RKO (cell line): Measurements from ENCODE around the gene TANC1.
"Not testable (repeated sequence)": the region's sequence is repeated elsewhere in the genome, so short reads cannot be mapped to it uniquely, and the experiment has no call there.

Experiments
- DNase-seq: peaks from one replicate; pipeline ENCODE4 v3.0.0-alpha.2; 2016; ENCODE audit warnings: low spot score

Gene TANC1

DNA sequence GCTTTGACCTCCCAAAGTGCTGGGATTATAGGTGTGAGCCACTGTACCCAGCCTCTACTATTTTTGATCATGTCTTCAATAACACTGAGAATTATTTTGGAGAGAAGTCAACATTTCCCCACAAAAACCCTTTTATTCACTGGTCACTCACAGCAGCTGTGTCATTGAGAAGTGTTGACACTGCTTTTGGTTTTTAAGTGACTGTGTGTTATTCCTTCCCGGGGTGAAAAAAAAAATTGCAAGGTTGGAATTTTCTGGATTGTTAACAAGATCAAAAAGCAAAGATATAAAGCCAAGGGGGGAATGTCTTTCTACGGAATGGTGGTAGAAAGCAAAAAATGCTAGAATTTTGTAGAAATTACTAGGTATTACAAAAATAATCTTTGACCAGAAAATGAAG lies 61.5 kb downstream of the TANC1 start:
- DNase-seq, result no peak

DNA sequence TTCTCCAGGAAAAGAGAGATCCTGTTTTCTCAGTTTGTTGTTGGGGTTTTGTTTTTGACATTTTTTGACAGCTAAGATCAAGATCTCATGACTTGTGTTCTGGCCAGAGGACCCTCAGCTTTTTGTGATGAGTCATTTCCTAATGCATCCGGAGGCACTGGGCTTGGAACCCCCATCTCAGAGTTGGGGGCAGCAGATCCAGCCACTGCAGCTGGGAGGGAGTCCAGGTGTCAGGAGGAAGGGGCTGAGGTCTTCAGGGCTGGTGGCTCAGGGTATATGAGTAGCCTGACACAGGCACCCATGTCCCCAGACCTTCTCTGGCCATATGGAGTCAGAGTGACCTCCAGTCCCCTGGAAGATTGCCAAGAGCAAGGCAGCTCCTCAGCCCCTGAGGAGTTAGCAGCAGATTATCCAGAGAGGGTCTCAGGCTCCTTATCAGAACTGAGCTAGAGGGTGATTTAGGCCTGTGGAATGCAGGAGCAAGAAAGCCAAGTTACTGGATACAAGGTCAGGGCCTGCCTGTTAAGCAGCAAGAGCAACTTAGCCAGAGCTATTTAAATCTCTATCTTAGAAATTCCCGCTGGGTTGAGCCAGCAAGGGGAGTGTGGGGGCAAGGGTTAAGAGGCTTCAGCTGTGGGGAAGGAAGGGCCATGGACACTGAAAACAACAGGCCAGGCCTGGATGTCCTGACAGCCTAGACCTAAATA lies 62.4 kb downstream of the TANC1 start:
- no peak for DNase-seq

DNA sequence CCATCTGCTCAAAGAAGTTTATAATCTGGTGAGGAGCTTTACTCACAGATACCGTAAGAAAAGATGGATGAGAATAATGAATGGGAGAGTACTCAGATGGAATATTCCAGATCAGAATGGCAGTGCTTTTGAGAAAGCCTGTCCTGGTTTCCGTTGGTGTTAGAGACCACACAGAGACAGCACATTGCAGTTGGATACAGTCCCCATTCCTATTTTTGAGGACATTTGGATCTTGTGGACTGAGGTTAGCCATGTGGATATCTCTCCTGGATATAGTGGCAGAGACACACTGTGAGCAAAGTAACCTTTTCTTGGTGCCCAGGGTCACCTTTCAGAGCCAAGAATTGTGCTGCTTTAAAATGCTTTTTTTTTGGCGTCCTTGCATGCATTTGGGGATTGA lies 63.7 kb downstream of the TANC1 start:
- DNase-seq, result no peak

DNA sequence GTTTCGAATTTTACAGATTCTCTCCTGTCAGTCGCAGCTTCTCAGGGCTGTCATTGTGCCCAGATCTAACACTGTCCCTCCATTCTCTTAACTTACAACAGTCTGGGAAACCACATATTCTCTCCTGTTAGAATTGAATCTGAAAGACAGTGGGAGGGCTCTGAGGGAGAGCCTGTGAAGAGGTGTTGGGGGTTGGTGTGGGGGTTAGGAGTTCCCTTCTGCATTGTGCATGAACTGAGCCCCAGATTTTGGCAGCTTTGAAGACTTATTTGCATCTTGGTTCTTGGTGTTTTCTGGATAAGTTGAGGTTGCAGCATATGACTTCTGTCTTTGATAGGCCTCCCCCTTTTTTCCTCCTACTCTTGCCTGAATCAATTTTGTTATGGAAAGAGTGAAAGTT lies 64.1 kb downstream of the TANC1 start:
- no peak for DNase-seq

DNA sequence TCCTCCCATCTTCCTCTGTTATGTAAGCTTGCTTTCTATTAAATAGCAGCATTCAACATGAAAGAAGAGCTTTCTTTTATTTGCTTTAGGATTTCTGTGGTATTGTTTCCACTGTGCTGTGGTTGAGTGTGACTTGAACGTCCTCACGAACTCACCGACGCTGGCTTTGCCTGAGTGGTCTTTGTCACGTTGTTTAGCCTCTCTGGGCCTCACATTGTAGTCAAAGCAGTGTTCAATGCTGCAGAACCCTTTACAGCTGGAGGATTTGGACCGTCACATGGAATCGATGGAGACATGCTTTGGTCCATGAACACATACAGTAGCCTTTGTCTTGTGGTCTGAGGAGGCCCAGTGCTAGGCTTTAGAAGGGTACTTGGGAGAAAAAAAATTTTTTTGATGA lies 66.3 kb downstream of the TANC1 start:
- no peak for DNase-seq

DNA sequence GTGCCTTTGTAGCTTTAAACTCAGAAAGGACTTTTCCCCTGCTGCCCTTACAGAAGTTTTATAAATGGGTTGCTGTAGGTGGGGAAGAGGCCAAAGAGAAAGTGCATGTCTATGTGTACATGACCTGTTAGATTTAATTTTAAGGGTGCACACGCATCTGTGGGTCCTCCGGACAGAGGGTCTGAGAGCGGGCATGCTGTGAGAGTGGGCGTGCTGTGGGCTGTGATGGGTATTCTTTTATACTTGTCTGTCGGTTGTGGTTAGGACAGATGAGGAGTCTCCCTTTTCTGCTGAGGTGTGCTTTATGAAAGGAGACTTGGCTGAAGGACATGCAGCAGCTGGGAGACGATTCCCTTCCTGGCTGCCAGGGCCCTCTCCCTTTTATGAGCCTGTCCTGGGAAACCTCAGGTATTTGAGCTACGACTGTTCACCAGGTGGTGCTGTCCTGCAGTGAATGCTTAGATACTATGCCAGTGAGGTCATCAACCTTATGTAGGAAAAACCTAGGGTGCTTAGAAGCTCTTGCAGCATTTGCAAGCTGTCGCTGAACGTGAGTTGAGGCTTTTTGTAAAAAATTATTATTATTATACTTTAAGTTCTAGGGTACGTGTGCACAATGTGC lies 67.5 kb downstream of the TANC1 start:
- no peak for DNase-seq

DNA sequence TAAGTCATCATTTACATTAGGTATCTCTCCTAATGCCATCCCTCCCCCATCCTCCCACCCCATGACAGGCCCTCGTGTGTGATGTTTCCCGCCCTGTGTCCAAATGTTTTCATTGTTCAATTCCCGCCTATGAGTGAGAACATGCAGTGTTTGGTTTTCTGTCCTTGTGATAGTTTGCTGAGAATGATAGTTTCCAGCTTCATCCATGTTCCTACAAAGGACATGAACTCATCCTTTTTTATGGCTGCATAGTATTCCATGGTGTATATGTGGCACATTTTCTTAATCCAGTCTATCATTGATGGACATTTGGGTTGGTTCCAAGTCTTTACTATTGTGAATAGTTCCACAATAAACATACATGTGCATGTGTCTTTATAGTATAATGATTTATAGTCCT lies 68.0 kb downstream of the TANC1 start:
- not testable (repeated sequence) for DNase-seq

DNA sequence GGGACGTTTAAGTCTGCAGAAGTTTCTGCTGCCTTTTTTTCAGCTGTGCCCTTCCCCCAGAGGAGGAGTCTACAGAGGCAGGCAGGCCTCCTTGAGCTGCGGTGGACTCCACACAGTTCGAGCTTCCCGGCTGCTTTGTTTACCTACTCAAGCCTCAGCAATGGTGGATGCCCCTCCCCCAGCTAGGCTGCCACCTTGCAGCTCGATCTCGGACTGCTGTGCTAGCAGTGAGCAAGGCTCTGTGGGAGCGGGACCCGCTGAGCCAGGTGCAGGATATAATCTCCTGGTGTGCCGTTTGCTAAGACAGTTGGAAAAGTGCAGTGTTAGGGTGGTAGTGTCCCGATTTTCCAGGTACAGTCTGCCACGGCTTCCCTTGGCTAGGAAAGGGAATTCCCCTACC lies 72.9 kb downstream of the TANC1 start:
- not testable (repeated sequence) for DNase-seq

DNA sequence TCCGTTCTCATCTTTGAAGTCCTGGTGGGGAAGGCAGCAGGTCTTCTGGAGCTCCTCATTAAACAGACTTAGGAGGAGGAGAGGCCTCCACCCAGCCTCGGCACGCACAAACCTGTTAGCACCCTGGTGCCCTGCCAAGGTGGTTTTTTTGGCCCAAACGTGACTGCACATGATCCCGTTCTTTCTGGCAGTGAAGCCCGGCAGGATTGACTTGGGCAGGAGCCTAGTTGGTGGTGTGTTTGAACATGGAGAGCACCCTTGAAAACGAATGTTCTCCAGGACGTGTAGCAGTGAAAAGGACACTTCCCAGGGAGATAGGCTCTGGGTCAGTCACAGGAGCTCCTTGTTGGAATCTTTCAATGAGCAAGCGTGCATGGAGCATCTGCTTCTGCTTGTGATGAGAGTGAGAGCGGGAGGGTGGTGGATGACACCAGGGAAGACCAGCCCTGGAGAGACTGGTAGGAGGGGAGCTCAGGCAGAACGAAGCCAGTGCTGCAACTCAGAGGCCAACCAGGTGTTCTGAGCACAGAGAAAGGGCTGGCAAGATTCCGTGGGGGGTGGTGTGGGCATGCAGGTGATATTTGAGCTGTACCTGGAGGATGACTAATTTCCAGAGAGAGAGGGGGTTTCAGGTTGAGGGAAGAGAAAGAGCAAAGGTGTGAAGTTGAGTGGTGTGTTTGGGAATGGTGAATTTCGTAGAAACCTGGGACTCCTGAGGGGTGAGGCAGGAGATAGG lies 73.8 kb downstream of the TANC1 start:
- no peak for DNase-seq

DNA sequence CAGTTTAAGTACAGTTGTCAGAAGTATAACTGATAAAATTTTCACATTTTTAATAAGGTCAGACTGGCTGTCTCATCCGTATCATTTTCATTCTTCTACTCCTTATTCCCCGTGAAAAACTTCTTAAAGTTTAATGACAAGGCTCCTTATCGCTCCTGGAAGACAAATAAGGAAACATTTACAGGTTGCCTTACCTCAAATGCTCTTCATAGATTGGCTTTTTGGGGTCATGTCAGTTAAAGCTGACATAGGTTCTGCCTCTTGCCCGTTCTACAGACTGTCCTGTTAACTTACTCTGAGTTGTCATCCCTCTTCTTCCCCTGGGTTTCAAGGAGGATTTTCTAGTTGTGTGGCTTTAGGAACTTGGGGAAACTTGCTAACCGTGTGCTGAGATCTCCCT lies 75.3 kb downstream of the TANC1 start:
- DNase-seq, result no peak

DNA sequence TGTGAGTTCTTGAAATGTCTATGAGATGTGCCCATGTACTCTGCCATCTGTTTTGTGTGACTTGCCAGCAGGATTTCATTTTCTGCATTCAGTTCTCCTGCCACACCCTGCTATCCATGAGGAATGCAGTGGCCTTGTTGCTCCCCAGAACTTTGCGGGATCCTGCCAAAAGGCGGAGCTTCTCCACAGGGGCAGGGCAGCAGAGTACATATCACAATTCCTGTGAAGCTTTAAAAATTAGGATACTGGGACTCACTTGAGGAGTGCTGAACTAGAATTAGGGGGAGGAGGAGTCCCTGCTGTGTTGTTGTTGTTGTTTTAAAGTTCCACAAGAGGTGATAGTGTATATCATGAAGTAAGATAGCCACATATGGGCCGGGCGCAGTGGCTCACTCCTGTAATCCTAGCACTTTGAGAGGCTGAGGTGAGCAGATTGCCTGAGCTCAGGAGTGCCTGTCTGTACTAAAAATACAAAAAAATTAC lies 76.4 kb downstream of the TANC1 start:
- no peak for DNase-seq

DNA sequence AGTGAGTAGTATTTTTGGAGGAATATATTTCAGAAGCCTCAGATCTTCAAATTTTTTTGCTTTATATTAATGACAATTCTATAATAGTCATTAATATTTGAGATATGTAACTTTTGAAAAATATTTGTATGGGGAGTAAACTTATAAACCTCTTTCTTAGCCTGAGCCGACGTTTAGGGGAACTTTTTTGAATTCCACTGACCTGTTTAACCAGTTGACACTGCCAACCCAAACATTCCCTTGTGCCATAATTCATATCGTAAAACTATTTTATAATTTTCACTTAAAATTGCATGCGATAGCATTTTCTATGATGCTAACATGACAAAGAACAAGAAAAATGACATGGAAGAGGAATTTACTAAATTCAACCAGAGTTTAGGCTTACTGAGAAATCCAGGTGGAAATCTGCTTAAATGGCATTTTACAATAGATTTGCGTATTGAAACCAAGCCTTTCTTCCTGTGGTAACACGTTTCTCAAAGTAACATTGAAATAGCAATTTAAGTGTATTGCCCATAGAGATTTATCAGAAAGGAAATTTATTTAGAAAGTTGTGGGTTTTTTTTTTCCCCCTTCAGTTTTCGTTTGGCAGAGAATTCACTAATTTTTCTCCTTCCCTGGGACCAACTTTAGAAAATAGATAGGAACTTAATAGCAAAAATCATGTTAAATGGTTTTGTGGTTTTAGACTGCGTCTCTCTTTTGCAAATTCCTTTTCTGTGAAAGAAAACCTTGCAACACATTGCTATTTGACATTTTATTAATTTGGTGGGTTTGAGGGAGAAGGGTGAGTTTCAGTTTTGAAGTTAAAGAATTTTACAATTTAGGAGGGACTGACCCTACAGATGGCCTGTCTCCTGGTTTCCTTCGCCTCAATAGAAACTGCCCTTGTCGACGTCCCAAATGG lies 77.4 kb downstream of the TANC1 start:
- no peak for DNase-seq

DNA sequence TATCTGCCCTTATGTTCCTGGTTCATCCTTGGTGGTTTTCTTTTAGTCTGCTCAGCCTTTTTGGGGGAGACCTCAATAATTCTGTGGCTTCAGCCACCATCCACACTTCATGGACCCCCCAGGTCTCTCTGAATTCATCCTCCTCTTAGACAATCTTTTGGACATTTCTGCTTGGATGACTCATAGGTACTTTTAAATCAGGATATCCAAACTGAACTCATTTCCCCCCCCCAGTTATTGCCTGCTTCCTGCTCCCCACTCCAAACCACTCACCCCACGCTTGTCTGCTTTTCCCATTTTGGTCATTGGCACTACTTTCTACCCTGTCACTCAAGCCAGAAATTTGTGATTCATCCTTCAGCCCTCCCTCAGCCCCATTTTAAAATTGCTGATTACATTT lies 78.5 kb downstream of the TANC1 start:
- DNase-seq, result no peak

DNA sequence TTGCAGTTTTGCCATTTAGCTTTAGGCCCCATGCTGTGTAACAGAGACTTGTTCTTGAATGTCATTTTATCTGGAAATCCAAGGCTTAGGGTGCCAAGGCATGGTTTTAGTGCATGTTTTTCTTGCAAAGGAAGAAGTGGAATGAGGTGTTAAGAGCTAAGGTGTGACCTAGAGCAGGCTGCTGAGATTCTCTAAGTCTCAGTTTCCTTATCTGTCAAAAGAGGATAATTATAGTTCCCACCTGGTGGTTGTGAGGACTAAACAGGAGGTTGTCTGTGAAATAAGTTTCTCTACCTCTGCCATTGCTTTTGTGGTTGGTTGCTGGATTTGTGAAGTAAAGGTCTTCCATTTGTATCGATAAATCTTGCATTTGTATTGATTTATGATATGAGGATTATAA lies 82.0 kb downstream of the TANC1 start:
- DNase-seq, result no peak

DNA sequence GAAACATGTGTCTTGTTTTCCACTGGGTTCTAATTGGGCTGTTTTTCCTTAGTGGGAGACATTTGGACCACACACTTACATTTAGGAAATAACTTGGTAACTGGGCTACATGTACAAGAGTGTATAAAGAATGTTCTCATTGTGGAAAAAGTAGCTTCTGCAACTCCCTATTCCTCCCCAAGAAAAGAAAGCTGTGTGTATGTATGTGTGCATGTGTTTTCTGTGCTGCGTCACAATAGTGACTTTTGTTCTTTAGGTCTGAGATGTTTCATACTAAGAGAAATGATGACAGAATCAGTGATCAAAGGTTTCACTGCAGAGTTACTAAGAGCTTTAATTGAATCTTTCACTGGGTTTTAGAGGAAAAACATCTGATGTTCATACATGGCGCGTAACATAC lies 82.7 kb downstream of the TANC1 start:
- no peak for DNase-seq

DNA sequence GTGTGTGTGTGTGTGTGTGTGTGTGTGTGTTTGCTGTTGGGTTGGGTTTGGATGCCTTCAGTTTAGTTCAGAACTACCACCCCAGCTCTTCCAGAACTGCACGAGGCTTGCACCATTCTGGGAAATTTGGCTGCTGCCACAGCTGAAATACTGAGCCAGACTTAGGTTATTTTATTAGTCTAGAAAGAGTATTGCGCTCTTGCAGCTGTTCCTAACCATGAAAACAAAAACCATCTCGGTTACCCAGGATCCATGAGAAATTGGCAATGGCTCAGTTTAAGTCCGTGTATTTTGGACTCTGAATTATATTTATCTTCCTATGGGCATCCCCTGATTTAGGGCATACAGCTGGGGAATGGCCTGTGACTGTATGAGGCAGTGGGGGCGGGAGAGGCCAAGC lies 83.2 kb downstream of the TANC1 start:
- no peak for DNase-seq

DNA sequence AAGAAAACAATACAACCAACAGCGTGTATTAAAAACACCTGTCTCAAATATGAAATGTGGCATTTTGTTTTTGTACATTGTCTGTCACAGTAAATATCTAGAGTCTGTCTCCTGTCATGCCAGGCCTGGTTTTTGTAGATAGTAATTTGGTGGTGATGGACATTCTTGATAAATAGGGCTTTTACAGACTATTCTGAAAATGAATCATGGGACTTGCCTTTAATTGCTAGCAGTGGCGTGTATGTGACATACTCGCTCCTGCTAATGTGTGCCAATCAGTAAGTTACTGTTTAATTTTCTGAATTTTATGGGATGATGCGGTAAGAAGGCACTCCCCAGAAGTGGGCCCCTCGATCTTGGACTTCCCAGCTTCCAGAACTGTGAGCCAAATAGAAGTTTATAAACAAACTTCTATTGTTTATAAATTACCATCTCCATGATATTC lies 83.7 kb downstream of the TANC1 start:
- no peak for DNase-seq

DNA sequence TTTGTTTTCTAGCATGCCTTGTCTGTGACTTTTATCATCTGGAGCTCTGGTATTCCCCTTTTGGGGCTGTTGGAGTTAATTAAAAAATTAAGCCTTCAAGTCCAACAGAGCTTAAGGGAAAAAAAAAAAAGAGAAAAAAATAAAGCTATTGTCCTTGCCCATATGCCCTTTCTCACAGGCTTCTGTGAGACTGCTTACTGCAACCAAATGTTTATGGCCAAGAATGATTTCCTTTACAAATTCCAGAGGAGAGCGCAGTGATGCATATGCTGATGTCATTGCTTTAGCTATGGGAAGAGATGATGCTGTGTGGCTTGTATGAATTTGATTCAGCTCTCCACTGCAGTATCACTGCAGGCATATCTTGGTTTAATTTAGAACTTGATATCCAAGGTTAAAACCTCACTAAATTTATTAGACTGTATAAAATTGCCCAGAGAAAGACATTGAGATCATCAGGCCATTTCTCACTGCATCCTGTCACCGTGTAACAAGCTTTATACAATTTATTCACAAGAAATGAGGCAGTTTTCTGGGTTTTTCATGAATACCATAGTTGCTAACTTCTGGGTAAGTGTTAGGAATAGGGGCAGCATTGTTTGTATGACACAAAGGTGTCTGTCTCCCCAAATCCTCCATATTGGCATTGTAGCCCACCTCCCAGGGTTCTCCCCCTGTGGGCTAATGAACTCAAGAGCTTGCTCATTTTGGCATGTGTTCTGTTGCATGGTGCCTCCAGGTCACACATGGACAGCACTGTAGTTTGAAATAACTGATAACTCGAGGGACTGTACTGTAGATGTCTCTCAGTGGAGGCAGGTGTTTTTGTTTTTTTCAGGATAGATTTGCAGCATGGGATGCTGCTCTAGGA lies 85.0 kb downstream of the TANC1 start:
- no peak for DNase-seq

DNA sequence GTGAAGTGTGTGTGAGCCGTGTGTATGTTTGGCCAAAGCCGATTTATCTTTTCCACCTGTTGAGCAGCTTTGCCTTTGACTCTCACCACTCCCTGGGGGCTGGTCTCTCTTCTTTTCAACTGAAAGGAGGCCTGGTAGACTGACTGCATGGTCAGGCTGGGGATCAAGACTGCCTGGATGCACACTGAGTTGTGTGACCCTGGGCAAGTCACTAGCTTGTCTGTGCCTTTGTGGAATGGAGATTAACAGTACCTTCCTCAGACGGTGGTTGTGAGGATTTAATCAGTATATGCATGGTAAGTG lies 85.5 kb downstream of the TANC1 start:
- DNase-seq, result no peak

DNA sequence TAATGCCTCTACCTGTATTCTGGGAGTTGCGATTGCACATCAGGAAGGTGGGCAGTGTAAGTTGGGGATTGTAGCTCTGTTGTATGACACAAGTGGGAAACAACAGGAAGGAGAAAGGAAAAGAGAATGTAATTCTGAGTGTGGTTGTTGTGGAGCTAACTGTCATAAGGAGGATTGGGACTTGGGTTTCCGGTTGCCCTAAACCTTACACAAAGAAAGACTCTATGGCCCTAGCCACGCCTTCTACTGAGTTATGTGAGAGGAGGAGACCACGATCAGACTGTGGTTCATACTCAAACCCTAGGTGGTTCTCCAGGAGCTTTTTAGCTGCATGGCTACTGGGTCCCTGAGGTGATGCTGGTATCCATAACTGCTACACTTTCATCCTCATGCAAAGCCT lies 86.5 kb downstream of the TANC1 start:
- no peak for DNase-seq

DNA sequence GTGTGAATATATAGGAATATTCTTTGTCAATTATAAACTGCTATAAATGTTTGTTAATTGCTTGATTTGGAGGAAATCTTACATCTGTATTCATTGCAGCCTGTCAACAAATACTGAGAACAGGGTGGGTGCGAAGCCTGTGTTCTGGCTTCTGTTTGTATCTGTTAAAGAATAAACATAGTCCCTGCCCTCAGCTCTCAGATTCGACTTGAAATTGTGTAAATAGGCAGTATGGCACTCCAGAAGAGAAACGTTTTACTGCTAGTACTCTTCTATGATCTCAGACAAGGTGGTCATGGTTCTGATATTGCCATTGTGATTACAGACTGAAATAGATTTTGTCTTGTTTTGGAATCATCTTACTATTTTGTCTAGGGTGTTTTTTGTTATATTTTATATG lies 92.1 kb downstream of the TANC1 start:
- DNase-seq, result no peak
